Adipose tissue (tissue), 3 donors: Measurements from ENCODE around the gene SMYD5. TPM values are rescaled to one million over a fixed set of nuclear protein-coding genes. Genes with fewer than 3 reads are reported as not detected.
"Not testable (repeated sequence)": the region's sequence is repeated elsewhere in the genome, so short reads cannot be mapped to it uniquely, and the experiment has no call there.

Source experiments
- H3K27ac ChIP-seq: one replicate; pipeline ENCODE4 v1.5.1; 2013; ENCODE audit warnings: low read depth, low read length
- WGBS, 3 donors: extraction: QIAGEN DNeasy Blood & Tissue Kit; methylation state at CpG; one replicate each; pipeline ENCODE4 v1.1.7; 2013; 5-methylcytosine and 5-hydroxymethylcytosine counted together
- polyA plus RNA-seq, 3 donors: library from polyadenylated mRNA; stranded (reverse); fragments of 200-250 nt; gene quantifications; one replicate each; pipeline ENCODE4 v1.2.3, GENCODE V29; 2013
- donor health status: healthy with polysubstance abuse.
- donor health status: Bipolar disorder and iron deficiency.
- donor health status: healthy.

SMYD5 gene
- polyA plus RNA-seq, 3 donors = 11.5 to 19.1 (median 17.4) TPM

DNA sequence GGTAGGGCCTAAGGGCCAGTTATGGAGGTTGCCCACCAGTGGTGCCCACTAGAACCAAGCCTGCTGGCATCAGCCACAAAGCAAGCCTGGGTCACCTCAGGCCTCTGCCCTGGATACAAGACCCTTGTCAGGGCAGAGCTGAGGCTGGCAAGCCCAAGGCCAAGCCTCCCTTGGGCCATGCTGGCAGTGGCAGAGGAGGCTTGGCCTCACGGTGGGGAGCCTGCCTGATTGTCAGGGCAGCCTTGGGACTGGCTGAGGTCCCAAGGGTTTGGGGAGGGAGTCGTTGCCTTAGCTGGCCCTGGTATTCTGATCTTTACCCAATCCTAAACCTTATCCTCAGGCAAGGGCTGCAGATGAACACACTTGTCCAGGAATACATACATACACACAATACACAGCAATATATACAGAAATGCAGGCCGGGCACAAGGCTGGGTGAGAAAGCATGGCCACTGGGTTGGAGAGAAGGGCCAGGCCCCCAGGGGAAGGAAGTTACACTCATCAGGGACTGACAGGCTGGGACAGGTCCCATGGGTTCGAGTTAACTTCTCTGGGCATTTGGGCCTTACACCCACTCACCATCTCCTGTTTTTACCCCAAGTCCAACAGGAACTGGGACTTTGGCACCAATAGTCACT is 41.1 kb downstream of the SMYD5 start:
- WGBS, 3 donors = 59 to 68% (median 63%) methylated on average over 4 of the region's 4 CpGs

DNA sequence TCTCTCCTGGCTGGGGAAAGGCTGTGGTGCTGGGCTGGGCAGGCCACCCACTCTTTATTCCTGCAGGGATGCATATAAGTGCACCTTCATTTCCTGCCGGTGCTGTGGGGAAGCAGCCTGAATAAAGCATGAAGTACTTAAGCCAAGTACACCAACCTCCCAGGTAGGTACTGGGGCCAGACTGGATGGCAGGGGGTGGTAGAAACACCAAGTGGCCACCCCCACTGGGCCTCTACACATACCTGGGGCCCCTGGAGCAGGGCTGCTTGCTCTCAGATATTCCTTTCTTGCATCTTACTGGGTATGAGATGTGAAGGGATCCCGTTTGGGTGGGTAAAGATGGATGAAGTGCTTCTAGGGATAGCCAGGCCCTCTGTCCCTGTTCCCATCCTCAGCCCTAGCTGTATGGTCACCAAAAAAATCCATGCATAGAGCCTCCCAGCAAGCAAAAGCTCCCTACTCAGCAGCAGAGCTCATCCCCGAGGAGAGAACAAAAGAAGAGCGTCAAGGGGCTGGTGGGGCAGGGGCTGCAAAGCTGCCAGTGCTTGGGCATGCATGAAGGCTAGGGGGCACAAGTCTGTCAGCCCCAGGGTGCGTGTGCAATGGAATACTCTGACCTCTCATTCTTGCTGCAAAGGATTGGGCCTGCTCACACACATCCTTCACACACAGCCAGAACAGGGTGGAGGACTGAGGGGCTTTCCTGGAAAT is 42.0 kb downstream of the SMYD5 start:
- 63 to 70% (median 70%) methylated on average over 5 of the region's 5 CpGs for WGBS, 3 donors
- H3K27ac ChIP-seq = no peak overlapping the region

More for the DNA sequence above, 41.1 kb downstream of the SMYD5 start:
- H3K27ac ChIP-seq = no peak overlapping the region

DNA sequence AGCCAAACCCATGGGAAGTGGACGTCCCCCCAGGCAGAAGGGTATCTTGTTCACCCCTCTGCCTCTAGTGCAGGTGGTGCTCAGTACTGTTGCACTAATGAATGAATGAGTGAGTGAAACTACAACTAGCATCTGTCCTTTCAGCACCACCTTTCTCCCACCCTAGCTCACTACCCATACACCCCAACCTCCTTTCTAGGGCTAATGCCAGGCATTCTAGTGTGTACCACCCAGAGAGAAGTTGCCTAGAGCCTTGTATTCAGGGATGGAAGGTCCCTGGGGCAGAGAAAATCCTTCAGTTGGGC is 42.5 kb downstream of the SMYD5 start:
- H3K27ac ChIP-seq = no peak overlapping the region
- WGBS, 3 donors = 50 to 80% (median 70%) methylated on average over 1 of the region's 1 CpG

DNA sequence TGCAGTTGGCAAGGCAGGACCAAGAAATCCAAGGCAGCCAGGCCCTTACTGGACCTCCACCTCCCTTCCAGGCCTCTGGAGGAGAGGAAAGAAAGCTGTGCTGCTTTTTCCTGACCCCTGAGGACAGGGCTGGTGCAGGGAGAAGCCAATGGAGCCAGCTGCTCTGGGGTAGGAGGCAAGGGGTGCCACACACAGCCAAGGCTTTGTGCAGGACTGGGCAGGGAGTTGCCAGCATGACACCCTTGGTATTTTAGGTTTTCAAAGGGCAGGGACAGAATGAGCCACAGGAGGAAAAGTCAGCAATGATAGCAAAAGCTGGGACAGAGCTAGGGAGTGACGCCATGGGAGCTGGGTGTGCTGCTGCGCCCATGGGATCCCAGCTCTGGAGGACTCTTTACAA is 43.0 kb downstream of the SMYD5 start:
- 86 to 100% (median 98%) methylated on average over 2 of the region's 2 CpGs for WGBS, 3 donors

DNA sequence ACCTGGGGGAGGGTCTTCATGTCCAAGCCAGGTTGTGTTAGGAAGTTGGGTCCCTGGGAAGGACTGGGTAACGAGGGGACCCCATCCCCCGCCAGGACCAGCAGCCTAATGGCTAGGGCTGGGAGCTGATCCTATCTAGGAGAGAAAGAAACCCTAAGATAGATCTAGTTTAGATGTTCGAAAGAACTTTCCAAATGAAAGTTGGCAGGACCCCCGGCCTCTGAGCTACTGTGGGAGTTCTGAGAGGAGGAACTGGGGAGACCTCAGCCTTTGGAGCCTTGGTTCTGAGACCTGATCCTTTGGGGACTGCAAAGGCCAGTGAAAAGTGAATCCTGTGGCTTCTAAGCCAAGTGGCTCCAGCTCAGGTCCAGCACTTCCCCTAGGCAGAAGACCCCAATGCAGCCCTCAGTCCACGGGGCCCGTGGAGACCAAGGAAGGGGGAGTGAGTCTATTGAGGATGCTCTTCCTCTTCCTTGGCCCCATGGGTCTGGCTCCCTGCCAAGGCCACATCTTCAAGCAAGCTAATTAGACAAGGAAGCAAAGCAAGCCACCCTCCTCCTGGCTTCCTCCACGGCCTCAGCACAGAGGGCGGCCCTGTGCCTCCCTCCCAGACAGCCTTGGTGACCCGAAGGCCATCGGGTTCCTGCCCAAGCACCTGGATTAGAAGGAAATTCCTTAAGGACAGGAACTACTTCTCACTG is 43.5 kb downstream of the SMYD5 start:
- 54 to 69% (median 61%) methylated on average over 10 of the region's 10 CpGs for WGBS, 3 donors
- no peak overlapping the region for H3K27ac ChIP-seq

More for the DNA sequence above, 43.0 kb downstream of the SMYD5 start:
- H3K27ac ChIP-seq = no peak overlapping the region

DNA sequence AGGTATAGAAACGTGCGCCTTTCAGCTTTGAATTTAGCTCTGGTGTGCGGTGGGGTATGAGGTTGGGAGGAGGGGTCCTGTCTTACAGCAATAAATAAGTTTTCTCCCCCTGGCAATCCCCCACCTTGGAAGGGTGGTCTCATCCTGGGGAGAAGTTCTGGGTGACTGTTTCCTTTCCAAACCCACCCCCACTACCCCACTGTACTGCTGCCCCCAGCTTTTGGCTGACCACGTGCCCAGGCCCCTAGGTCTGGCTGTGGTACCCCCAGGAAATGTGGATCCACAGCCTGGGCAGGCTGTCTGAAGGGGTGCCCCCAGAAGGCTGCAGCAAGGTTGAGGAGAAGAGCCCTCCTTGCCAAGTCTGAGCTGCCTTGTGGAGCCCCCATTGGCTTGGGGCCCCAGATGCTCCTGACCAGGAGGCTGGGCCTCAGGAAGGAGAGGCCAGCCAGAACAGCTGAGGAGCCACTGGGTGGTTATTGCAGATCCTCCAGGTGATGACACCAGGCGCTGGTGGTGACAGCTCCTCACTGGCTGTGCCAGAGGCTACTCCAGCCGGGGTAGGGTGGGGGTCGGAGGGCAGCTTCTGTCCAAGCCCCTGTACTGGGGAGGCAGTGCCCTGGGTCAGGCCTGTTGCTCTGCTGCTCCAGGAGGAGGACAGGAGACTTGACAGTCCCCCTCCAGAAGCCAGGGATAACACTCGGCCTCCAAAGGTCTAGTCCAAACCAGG is 44.3 kb downstream of the SMYD5 start:
- WGBS, 3 donors = 83 to 90% (median 88%) methylated on average over 8 of the region's 8 CpGs
- no peak overlapping the region for H3K27ac ChIP-seq

DNA sequence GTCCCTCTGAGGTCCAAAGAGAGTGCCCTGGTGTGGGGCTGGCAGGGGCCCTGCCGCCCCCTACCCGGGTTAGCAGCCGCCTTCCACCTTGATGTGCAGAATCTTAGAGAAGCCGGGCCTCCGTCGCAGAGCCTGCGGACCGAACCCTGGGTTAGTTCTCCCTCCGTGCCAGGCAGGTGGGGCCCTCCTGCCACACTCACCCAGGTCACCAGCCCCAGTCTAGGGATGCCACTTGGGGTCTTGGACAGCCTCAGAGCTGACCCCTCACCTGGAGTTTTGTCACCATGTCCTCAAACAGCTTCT is 44.8 kb downstream of the SMYD5 start:
- no peak overlapping the region for H3K27ac ChIP-seq
- 92 to 95% (median 93%) methylated on average over 9 of the region's 9 CpGs for WGBS, 3 donors

DNA sequence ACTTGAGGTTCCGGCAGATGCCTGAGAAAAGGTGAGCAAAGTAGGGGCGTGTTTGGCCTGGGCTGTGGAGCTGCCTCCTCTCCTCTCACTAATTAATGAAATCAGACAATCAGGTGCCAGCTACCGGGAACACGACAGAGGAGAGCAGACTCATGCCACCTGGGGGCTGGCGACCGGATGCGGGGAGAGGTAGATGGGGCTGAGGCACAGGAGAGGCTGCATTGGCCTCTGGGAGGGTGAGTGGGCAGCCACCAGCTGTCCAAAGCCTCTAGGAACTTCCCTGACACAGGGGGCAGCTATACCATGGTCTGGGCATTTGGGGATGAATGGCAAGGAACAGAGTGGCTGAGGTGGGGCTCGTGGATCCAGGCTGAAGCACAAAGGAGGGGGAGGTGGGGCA is 45.2 kb downstream of the SMYD5 start:
- no peak overlapping the region for H3K27ac ChIP-seq
- WGBS, 3 donors = 90 to 96% (median 95%) methylated on average over 8 of the region's 8 CpGs

DNA sequence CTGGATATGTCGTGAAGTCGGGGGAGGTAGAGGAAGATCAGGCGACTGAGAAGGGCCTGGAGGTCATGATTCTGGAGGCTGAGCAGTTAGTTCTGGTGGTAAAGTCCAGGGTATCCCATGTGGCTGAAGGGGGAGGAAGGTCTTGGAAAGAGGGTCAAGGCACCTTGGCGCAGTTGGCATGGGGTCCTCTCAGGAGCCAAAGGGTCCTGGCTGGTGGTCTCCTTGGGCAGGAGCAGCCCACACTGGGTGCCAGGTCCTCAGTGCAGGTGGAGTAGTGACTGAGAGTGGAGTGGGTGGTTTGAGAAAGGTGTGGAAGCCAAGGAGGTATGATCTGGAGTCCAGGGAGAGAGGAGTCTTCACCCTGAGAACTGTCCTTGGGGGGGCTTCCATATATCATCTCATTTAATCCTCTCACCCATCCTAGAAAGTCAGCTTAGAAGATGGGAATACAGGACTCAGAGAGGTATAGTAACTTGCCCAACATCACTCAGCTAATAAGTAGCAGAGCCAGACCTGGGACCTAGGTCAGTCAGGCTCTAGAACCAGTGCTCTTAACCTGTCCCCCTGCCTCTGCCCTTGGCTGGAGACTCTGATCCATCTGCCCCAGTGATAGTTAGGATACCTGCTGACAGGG is 45.8 kb downstream of the SMYD5 start:
- H3K27ac ChIP-seq = no peak overlapping the region
- WGBS, 3 donors = 77 to 90% (median 82%) methylated on average over 4 of the region's 4 CpGs

DNA sequence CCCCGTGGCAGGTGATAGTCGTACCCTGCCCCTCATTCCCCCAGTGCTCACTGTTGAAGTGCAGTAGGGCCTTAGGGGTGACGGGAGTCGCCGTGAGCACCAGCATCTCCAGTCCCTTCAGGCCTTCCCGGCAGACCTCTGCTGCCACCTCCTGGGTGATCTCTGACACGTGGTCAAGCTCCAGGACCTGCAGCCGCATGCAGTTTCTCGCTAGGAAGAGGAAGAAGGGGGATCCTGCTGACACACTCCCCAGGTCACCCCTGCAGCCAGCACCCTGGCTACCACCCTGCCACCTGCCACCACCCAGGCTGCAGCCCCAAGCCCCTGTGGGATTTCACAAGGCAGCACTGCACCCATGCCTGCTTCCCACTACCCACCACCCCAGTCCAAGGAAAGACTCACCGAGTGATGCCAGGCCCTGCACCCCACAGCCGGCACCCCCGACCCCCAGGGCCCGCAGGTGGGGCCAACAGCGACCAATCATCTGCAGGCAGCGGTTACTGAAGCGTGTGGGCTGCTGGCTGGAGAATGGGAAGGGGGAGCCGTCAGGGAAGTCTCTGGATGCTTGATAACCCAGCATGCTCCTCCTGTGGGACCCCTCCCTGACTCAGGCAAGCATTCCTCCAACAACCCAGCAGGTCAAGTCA is 46.4 kb downstream of the SMYD5 start:
- no peak overlapping the region for H3K27ac ChIP-seq
- 29 to 46% (median 43%) methylated on average over 17 of the region's 17 CpGs for WGBS, 3 donors

DNA sequence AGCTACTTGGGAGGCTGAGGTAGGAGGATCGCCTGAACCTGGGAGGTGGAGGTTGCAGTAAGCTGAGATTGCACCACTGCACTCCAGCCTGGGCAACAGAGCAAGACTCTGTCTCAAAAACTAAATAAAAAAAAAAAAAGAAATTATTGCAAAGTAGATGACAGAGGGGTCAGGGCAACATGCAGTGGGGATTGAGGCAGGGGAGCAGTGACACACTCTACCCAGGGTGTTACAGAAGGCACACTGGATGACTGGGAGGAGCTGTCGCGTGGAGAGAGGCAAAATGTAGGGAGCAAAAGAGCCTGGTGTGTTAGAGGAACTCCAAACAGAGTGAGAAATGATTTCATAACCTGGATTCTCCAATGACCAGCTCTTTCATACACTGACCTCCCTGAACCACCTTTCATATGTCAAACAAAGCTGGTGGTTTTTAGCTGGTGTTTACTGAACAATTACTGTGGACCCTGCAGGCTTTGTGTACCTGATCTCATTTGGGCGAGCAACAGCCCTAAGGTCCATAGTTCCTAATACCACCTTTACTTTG is 48.1 kb downstream of the SMYD5 start:
- 88 to 94% (median 91%) methylated on average over 4 of the region's 4 CpGs for WGBS, 3 donors

DNA sequence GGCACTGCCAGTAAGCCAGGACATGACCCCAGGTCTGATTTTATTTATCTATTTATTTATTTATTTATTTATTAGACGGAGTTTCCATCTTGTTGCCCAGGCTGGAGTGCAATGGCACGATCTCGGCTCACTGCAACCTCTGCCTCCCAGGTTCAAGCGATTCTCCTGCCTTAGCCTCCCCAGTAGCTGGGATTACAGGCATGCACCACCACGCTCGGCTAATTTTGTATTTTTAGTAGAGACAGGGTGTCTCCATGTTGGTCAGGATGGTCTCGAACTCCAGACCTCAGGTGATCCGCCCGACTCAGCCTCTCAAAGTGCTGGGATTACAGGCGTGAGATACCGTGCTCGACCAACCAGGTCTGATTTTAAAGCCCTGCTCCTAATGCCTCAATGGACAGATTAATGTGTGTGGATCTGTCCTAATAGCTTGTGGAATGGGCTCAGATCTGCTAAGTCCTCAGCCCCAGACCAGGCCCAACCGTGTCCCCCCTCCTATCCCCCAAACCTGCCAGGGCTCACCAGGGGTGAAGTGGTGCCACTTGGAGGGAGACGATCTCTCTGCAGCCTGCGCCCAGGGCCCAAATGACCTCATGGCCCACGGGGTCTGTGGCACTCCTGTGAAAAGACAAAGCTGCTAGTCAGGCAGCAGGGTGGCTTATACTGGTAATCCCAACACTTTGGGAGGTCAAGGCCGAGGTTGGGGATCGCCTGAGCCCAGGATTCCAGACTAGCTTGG is 48.8 kb downstream of the SMYD5 start:
- WGBS, 3 donors = 88 to 94% (median 92%) methylated on average over 18 of the region's 18 CpGs
- H3K27ac ChIP-seq = not testable (repeated sequence)

More for the DNA sequence above, 48.1 kb downstream of the SMYD5 start:
- H3K27ac ChIP-seq = no peak overlapping the region

DNA sequence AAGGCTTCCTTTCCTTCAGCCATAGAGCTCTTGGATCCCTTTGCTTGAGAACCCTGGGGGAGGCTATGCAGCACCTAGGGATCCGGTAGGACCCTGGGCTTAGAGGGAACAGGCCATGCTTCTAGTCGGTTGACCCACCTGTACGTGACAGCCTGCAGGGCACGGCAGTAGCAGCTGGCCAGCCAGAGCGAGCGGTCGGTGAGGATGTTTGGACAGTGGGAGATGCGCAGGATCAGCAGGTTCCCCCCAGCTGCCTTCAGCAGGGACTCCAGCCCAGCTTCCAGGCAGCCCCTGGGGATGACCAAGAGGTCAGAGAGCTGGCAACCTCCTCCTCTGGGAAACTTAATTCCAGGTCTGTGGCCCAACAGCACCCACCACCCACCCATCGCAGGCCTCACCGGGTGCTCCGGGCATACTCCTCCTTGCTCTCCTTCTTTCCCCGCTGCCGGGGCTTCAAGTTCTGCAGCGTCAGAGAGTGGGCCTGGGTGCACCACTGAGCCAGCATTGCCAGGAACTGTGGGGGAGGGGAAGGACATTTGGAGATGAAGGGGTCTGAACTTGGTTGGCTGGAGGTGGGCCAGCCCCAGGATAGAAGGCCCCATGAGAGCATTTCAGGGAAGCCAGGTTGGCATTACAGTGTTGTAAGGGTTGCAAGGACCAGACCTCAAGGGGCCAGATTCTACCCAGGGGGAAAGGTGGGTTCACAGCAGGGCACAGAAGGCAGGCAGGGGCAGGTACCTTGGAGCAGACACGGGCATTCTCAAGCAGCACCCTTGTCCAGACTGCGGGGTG is 49.7 kb downstream of the SMYD5 start:
- WGBS, 3 donors = 92 to 93% (median 93%) methylated on average over 16 of the region's 16 CpGs
- H3K27ac ChIP-seq = no peak overlapping the region

DNA sequence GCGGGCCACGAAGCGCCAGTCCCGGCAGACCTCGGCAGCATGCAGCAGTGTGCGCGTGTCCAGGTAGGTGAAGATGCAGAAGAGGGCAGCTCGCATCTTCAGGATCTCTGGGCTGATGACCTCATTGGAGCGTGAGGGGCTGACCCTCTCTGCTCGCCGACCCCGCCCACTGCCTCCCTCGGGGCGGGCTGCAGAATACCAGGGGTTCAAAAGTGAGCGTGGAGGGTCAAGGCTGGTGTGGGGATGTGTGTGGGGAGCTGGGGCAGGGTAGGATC is 50.2 kb downstream of the SMYD5 start:
- no peak overlapping the region for H3K27ac ChIP-seq
- 90 to 93% (median 91%) methylated on average over 15 of the region's 15 CpGs for WGBS, 3 donors

DNA sequence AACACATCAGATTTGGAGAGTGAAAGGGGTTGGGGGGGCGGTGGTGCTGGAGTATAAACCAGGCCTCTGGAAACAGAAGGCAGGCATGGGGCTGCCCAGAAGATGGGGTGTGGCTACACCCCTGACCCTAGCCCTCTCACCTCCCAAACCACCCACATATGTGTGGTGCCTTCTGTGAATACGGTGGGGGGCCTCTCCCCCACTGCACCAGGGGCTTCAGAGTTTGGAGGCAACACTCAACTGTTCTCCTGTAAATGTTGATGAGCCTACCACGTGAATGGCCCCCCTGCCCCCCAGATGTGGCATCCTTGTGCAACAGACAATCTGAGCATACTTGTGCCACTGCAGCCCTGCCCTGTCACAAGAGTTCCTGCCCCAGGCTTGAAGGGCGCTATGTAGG is 50.7 kb downstream of the SMYD5 start:
- 82 to 88% (median 83%) methylated on average over 4 of the region's 4 CpGs for WGBS, 3 donors
- no peak overlapping the region for H3K27ac ChIP-seq

DNA sequence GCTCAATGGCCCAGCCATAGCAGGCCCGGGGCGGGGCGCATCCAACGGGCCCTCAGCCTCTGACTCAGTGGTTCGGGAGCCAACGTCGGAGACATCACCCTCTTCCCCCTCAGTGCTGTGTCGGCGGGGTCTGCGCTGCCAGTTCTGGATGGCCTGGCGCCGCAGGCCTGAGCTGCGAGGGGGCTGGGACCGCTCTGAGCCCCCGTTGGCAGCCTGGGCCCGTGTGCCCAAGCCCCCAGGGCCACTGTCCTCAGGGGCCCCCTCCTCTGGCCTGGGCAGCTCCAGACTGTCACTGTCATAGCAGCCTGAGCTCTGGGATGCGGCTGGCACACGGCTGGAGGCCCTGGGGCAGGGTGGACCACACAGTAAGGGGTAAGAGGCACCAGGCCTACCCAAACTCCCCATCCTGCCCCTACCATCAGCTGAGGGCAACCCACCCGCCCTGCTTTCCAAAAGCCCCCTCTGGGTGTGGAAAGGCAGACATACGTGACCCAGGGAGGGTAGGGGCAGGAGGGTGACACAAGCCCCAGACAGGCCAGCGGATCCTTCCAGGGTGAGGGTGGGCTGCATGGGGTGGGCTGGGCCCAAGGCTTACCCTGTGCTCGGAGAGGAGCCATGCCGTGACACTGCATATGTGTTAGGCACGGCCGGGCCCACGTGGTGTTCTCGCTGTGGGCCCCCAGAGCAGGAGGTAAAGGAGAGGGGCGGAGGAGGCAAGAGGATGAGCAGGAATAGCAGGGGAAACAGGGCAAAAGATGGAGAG is 51.4 kb downstream of the SMYD5 start:
- WGBS, 3 donors = 90 to 96% (median 93%) methylated on average over 24 to 28 of the region's 28 CpGs
- H3K27ac ChIP-seq = no peak overlapping the region
